Natural killer cell (primary cell): Measurements from ENCODE around the gene ARID1A. TPM values are rescaled to one million over a fixed set of nuclear protein-coding genes. Genes with fewer than 3 reads are reported as not detected.

Experiments
- ATAC-seq, 3 donors: fragments of 150-1000 bp in 2 of 3; fragments of 200-7000 bp in 1 of 3; cut with Tn5 transposase; 1 replicate in 1 of 3; 2 replicates in 2 of 3; pipeline ENCODE4 v1.10.0; 2021; ENCODE audit warnings: mild to moderate bottlenecking in 2 of 3, moderate library complexity in 2 of 3
- DNase-seq, 2 donors: peaks; one replicate each; pipeline versions ENCODE4 v3.0.0 to v3.0.0-alpha.2; 2013 to 2021; ENCODE audit warnings: mixed read lengths in 1 of 2
- H3K27ac ChIP-seq: one replicate; pipeline ENCODE4 v1.5.1; 2013; ENCODE audit warnings: mild to moderate bottlenecking, low read length
- H3K27me3 ChIP-seq: one replicate; pipeline ENCODE4 v1.6.1; 2013; ENCODE audit warnings: low read length; ENCODE audit not compliant: control insufficient read depth, insufficient read depth
- H3K36me3 ChIP-seq: one replicate; pipeline ENCODE4 v1.6.1; 2013; ENCODE audit warnings: low read length; ENCODE audit not compliant: control insufficient read depth, insufficient read depth
- H3K4me1 ChIP-seq: one replicate; pipeline ENCODE4 v1.6.1; 2013; ENCODE audit warnings: low read length; ENCODE audit not compliant: control insufficient read depth, insufficient read depth
- H3K4me3 ChIP-seq: one replicate; pipeline ENCODE4 v1.5.1; 2013; ENCODE audit warnings: low read length
- H3K9me3 ChIP-seq: one replicate; pipeline ENCODE4 v1.6.1; 2013; ENCODE audit warnings: low read length; ENCODE audit not compliant: control insufficient read depth, insufficient read depth
- H3K27ac Mint-ChIP-seq, 2 donors: one replicate each; pipeline ENCODE4 v1.8.0; 2022; ENCODE audit warnings: mild to moderate bottlenecking in 2 of 2, mixed read lengths in 2 of 2, moderate library complexity in 1 of 2
- H3K27me3 Mint-ChIP-seq, 2 donors: one replicate each; pipeline ENCODE4 v1.8.0; 2022; ENCODE audit warnings: low read depth in 2 of 2, mixed read lengths in 2 of 2
- H3K36me3 Mint-ChIP-seq: one replicate; pipeline ENCODE4 v1.8.0; 2022; ENCODE audit warnings: mixed read lengths
- H3K4me1 Mint-ChIP-seq, 2 donors: one replicate each; pipeline ENCODE4 v1.8.0; 2022; ENCODE audit warnings: mixed read lengths in 2 of 2
- H3K4me3 Mint-ChIP-seq: one replicate; pipeline ENCODE4 v1.8.0; 2022; ENCODE audit warnings: mild to moderate bottlenecking, moderate library complexity, mixed read lengths
- H3K9me3 Mint-ChIP-seq, 2 donors: one replicate each; pipeline ENCODE4 v1.8.0; 2022; ENCODE audit warnings: mixed read lengths in 2 of 2
- CTCF ChIP-seq: fragments of 200-600 bp; IDR thresholded peaks from one replicate; pipeline ENCODE4 v1.8.0; 2022; ENCODE audit warnings: antibody characterized with exemption
- WGBS: methylation state at CpG from one replicate; pipeline ENCODE4 v1.1.7; 2013; ENCODE audit warnings: missing lambda C conversion rate; ENCODE audit not compliant: insufficient coverage; 5-methylcytosine and 5-hydroxymethylcytosine counted together
- intact Hi-C: fragments of 100-400 bp; cut with micrococcal nuclease; formaldehyde crosslinking; loops from one replicate; pipeline ENCODE4 v1.14.2; 2022
- total RNA-seq, 4 donors: library from RNA; stranded (reverse); fragments of 120-200 nt in 1 of 4; gene quantifications; one replicate each; pipeline versions ENCODE4 v1.2.3 to v1.2.4, GENCODE V29; 2013 to 2022

Gene ARID1A
- total RNA-seq, 3 donors from 2014 or later (not counting 1 experiment from before 2014, with no cell fraction given) = 199 to 214 (median 202) TPM

- 100% methylated on average over 3 of the region's 4 CpGs for WGBS
- intact Hi-C loops = no loop called here
- H3K9me3 Mint-ChIP-seq = no peaks in the 10 kb centered on the region
- DNase-seq = no peak
- no peaks in the 10 kb centered on the region for H3K27me3 Mint-ChIP-seq
- H3K9me3 ChIP-seq = no peaks in the 10 kb centered on the region
- peak overlapping the region; percentile 7 for H3K4me3 Mint-ChIP-seq
- H3K4me1 ChIP-seq = peaks cover 35% of the 10 kb centered on the region
- no peaks in the 10 kb centered on the region for H3K27me3 ChIP-seq
- TF ChIP-seq CTCF = no peak
- H3K36me3 ChIP-seq = no peaks in the 10 kb centered on the region
- peaks cover 22 to 29% of the 10 kb centered on the region in 2 donors for H3K4me1 Mint-ChIP-seq
- H3K27ac Mint-ChIP-seq = no peak overlapping the region
- no peak for ATAC-seq
- no peak overlapping the region for H3K4me3 ChIP-seq
- H3K27ac ChIP-seq = no peak overlapping the region
- H3K36me3 Mint-ChIP-seq = no peaks in the 10 kb centered on the region
These were observed 127.1 kb downstream of the ARID1A start for GRCh38 chr1:26822737-26823395.

GRCh38 chr1:26824731-26825130 lies 128.9 kb downstream of the ARID1A start:
- 94% methylated on average over 3 of the region's 3 CpGs for WGBS
- no peaks in the 10 kb centered on the region for H3K27me3 Mint-ChIP-seq
- ATAC-seq = no peak
- peaks cover 38 to 47% of the 10 kb centered on the region in 2 donors for H3K4me1 Mint-ChIP-seq
- H3K4me3 ChIP-seq = no peak overlapping the region
- H3K9me3 ChIP-seq = no peaks in the 10 kb centered on the region
- peak overlapping the region; percentile 6 for H3K27ac ChIP-seq
- peak overlapping the region; percentile 88 to 90 for H3K27ac Mint-ChIP-seq
- H3K36me3 ChIP-seq = no peaks in the 10 kb centered on the region
- H3K36me3 Mint-ChIP-seq = no peaks in the 10 kb centered on the region
- intact Hi-C loops = no loop called here
- no peaks in the 10 kb centered on the region for H3K27me3 ChIP-seq
- H3K9me3 Mint-ChIP-seq = no peaks in the 10 kb centered on the region
- no peak overlapping the region for H3K4me3 Mint-ChIP-seq
- no peak for DNase-seq
- no peak for TF ChIP-seq CTCF
- peaks cover 53% of the 10 kb centered on the region for H3K4me1 ChIP-seq

DNA sequence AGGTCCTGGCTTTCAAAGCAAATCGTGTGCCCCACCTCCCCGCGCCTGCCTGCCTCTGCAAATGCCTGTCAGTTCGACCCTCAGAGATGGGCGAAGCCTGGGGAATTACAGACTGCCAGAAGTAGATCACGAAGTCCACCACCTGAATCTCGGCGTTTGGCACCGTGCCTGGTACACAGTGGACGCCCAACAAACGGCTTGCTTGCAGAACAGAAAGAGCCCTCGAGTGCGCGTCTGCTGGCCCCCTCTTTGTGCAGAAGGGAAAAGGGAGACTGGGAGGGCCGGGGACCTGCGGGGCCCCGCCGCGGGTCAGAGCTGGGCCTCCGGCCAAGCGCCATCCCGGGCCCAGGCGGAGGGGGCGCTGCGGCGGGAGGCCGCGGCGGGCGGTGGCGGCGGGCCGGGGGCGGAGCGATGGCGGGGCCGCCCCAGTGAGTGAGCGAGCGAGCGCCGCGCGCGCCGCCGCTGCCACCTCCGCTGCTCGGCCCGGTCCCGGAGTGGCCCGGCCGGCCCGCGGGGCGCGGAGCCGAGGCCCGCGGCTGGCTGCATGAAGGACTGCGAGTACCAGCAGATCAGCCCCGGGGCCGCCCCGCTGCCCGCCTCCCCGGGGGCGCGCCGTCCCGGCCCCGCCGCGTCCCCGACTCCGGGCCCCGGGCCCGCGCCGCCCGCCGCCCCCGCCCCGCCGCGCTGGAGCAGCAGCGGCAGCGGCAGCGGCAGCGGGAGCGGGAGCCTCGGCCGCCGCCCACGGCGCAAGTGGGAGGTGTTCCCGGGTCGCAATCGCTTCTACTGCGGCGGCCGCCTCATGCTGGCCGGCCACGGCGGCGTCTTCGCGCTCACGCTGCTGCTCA lies 130.7 kb downstream of the ARID1A start, which contains the start of gene ZDHHC18:
Gene ZDHHC18 (plus strand): TSS at position 428 of the 845 bp plus-strand sequence. CDS start 117 bp downstream, at position 545.
- Mint-ChIP-seq H3K27me3 (no peaks in the 10 kb centered on the region), H3K9me3 (no peaks in the 10 kb centered on the region), H3K4me1 (peaks cover 43 to 50% of the 10 kb centered on the region in 2 donors), H3K36me3 (no peaks in the 10 kb centered on the region), H3K27ac (peak within 1 kb of the TSS; percentile 99 to 100), H3K4me3 (peak within 1 kb of the TSS; percentile 93)
- Histone ChIP-seq H3K27me3 (no peaks in the 10 kb centered on the region), H3K4me1 (peaks cover 56% of the 10 kb centered on the region), H3K27ac (peak within 1 kb of the TSS; percentile 69), H3K9me3 (no peaks in the 10 kb centered on the region), H3K4me3 (peak within 1 kb of the TSS; percentile 63), H3K36me3 (no peaks in the 10 kb centered on the region)
- peak; percentile 42 for TF ChIP-seq CTCF
- ATAC-seq (peak; percentile 90 to 96 (median 94)), DNase-seq (peak; percentile 83 to 87)
- intact Hi-C loops = no loop called here
- whole genome bisulfite sequencing = under 1% methylated on average over 107 of the region's 107 CpGs
